CD4-positive, alpha-beta T cell treated with Interleukin-15 for 1 hour (primary cell): ENCODE measurements around the gene DIPK1B.
A peak's percentile ranks its signal among the peaks of the same experiment; 100 is the strongest.

ENCODE experiments used
- DNase-seq: peaks from one replicate; pipeline ENCODE4 v3.0.0-alpha.2; 2020

Gene DIPK1B

DNA sequence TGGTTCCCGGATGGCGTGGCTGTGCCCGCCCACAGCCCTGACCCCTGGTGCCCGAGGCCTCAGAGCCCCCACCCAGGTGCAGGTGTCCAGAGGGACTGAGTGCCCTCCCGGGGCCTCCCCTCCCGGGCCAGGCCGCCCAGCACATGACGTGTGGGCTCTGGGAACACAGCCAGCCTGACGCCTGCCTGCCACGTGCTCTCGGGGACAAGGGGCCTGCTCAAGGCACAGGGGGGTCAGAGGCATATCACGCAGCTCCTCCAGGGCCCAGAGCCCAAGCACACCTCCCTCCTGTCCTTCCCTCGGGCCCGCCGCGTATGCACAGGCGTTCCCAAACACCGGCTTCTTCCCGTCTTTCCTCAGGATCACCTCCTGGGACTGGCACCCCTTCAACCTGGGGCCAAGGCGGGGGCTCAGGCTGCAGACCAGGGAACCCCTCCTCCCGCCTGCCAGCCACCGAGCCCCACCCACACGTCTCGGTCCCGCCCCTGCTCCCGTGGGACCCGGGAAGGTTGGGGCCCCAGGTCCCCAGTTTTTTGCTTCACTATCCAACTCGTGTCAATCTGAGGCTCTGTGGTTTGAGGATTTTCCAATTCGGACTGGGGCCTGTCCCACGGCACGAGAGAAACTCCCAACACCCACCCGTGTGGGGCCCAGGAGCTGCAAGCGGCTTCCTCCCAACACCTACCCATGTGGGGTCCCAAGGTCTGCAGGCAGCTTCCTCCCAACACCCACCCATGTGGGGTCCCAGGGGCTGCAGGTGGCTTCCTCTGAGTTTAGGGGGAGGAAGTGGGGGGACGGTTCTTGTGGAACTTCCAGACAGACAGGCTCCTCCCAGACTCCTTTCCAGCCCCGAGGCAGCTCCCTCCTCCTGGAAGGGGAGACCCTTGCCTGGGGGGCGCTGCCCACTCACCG lies 28.9 kb downstream of the DIPK1B start:
- no peak for DNase-seq

DNA sequence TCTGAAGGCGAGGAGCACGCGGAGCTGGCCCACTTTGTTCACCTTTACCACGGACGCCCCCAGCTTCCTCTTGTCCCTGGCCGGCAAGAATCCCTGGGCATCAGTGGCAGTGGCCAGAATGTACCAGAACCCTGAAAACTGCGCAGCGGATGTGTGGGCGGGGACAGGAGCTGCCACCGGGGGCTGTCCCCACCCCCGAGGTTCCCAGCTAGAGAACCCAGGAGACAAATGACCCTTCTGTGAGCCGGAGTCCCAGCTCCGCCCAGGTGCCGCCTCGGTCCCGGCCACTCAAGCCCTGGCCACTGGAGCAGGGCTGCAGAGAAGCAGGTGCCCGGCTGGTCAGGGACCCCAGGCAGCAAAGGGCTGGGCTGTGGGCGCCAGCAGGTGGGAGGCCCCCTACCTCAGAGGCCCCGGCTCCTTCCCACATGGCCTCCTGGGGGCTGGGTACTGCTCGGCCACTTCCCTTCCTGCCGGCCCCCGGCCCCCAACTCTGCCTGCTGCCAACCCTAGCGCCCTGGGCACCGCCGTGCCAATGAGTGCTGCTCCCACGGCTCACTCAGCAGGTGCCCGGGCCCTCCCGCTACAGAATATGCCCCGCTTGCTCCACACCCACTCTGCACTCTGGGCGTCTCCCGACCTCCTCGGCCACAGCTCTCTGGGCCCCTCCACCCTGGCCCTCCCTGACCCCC lies 29.7 kb downstream of the DIPK1B start:
- peak; percentile 29 for DNase-seq

DNA sequence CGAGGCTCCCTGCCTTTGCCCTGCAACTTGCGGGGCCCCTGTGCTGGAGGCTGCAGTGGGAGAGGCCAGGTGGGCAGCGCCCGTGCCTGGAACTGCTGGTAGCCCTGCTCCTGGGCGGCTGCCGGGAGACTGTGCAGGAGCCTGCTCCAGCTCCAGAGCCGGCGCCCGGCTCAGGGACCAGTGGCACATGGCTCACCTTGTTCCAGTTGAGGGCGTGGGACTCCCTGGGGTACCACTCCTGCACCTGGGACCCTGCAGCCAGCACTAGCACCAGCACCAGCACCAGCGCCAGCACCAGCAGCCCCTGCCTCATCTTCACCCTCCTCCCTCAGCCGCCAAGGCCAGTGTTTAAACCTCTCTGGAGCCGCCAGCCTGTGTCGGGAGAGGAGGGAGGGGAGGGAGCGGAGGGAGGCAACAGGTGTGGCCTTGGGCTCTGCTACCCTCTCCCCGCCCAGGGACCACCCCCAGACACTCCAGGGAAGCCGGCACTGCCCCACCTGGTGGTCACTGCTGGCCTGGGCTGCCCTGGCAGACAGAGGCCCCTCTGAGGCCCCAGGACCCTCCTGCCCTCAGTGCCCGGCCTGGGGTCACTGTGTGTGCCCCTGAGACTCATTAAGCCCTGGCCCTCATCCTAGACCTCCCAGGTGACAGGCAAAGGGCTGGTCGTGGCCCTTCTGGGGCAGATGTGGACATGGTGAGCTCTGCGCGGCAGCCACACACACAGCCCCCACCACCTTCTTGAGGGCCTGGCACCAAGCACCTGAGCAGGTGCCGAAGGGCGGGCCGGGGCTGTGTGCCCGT lies 30.4 kb downstream of the DIPK1B start, which contains the start of gene LCN10:
LCN10 (minus strand) TSS at position 350 of the 801 bp plus-strand sequence; CDS start at position 313, 37 bp downstream.
- no peak for DNase-seq

DNA sequence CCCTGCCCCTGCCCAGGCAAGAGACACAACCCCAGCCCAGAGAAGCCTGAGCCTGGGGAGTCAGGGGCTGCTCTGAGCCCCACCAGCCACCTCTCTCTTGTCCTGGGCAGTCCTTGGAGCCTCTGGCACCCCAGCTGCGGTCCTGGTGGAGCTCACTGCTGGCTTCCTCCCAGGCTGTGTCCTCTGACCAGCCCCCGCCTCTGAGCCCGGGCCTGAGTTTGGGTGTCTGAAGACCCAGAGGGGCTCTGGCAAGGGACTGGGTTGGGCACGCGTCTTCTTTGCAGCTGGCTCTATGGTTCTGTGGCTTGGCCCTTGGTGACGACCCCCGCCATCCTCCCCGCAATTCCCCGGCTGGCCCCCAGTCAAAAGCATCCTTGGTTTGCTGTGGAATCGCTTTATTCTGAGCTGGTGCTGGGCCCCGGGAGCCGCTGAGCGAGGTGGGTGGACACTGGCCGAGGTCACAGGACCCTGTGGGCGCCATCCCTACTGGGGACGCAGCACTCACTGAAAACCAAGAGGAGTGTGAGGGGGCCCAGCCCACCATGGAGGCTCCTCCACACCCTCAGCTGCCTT lies 31.4 kb downstream of the DIPK1B start:
- no peak for DNase-seq

DNA sequence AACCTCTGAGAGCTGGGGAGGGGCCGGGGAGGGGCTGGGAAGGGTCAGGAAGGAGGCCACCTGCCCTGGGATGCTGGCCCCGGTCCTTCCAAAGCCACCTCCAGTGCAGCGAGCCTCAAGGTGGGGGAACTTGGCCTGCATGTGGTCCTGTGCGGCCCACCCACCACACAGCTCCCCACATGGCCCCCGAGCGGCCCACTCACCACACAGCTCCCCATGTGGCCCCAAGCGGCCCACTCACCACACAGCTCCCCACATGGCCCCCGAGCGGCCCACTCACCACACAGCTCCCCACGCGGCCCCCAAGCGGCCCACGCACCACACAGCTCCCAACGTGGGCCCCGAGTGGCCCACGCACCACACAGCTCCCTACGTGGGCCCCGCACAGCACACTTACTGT lies 32.4 kb downstream of the DIPK1B start:
- DNase-seq, result no peak

DNA sequence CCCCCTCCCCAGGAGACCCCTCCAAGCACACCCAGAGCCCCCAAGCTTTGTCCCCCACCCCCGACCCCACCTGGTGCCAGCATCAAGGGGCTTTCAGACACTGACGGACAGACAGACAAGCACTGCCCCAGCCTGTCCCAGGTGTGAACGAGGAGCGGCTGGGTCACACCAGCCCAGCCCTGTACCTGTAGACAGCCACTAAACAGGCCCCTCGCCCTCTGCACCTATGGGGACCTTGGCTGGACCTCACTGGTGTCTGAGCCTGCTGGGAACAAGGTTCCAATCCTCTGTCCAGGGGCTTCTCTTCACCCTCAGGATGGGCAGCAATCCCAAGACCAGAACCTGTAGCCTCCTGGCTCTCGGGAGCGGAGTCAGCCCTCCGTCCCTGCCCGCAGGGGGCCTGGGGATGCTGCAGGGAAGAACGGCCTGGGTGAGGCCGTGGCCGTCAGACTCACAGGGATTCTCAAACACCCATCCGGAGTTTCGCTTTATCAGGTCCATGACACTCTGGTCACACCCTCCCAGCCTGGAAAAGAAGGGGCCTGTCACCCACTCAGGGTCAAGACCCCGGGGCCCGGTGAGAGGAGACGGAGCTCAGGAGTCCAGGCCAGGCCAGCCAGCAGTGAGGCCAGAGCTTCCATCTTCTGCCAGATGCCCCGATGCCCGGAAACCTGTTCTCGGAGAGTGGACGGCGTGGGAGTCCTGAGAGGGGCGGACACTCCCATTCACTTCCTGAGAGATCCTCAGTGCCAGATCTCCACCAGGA lies 33.2 kb downstream of the DIPK1B start:
- DNase-seq, result no peak

DNA sequence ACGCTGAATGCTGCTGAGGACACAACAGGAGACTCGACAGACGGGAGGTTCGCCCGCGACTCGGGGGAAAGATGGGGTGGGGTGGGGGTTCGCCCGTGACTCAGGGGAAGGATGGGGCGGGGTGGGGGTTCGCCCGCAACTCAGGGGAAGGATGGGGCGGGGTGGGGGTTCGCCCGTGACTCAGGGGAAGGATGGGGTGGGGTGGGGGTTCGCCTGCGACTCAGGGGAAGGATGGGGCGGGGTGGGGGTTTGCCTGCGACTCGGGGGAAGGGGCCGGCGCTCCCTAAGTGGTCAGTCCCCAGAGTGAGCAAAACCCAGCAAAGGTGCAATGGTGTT lies 33.8 kb downstream of the DIPK1B start:
- no peak for DNase-seq

DNA sequence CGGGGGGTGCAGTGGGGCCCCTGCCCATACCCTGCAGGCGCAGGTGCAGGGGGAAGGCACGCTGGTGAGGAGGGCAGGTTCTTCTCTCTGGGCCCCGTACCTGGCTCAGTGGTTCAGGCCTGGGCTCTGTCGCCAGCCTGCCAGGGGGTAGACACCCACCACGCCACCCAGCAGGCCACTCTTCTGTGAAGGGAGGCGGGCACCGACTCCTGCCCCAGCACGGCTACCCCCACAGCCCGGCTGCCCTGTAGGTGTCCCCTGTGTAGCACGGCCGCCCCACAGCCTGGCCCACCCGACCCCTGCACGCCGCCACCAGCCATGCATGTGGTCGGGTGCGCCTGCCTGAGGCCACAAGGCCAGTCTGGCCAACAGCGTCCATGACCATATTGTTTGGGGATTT lies 34.2 kb downstream of the DIPK1B start:
- DNase-seq, result no peak

DNA sequence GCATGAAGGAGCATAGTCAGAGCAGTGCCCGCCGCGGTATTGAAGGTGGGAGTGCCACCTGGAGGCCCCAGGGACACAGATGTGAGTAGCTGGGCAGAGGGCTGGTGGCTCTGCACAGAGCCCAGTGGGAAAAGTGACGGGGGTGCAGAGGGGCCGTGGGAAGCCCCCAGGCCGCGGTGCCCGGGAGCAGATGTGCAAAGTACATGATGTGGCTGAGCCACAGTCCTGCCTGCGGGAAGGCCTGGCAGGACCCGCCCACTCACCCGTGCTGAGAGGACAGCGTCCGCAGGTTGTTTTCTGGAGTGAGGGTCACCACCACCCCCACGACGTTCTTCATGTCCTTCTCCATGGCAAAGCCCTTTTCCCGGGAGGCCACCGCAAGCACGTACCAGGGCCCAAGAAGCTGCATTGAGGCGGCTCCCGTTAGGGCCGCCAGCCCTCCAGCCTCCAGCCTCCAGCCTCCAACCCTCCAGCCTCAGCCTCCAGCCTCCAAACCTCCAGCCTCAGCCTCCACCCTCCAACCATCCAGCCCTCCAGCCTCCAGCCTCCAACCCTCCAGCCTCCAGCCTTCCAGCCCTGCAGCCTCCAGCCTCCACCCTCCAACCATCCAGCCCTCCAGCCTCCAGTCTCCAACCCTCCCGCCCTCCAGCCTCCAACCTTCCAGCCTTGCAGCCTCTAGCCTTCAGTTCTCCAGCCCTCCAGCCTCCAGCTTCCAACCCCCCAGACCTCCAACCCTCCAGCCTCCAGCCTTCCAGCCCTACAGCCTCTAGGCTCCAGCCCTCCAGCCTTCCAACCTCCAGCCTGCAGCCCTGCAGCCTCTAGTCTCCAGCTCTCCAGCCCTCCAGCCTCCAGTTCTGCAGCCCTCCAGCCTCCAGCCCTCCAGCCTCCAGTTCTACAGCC lies 35.0 kb downstream of the DIPK1B start:
- no peak for DNase-seq

DNA sequence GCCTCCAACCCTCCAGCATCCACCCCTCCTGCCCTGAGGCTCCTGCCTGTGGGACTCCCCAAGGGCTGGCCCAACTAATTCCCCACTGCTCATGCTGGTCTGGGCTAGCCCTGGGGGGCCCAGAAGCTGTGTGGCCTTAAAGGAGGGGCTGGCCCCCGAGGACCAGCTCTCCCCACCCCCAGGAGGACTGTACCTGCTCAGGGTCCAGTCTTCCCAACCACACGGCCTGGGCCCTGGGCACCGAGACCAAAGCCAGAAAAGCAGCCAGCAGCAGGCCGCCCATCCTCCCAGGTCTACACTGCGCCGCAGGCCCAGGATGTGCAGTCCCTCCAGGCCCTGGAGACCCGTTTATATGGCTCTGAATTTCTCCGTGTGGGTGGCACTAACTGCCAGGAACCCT lies 35.8 kb downstream of the DIPK1B start, which contains the start of gene LCN6:
LCN6 (minus strand) TSS at position 325 of the 400 bp plus-strand sequence; CDS start at position 283, 42 bp downstream.
- no peak for DNase-seq

DNA sequence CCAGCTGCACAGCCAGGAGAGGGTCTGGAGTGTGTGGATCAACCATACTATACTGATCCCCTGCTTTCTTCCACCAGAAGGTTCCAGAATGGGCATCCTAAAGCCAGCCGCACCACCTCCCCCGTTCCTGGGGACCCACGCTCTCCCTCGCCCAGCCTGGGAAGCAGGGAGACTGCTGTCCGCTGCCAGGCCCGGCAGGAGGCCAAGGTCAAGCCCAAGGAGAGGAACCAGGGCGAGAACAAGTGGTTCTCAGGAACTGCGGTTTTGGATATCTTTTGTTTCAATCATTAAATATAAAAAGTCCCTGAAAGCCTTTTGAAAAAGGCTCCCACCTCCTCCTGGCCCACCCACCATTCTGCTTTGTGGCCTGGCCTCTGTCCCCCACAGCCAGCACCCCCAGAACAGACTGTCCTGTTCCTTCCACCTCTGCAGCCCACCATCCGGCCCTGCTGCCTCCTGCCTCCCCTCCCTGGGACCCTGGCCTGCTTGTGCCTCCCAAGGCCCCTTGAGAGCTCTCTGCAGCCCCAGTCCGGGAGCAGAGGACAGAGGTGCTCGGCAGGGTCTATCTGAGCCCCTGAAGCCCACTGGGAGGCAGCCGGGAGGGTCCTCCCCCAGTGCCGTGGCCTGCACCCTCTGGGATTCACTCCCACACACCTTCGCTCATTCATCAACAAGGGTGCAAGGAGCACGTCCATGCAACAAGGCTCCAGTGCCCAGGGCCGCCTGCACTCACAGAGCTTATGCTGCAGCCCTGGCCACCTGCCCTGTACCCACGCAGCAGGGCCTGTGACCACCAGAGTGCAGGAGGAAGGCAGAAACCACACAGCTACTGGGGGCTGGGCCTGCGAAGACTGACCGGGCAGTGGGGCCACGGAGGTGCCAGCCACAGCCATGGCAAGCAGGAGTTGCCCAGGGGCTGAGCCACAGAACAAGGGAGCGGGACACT lies 36.6 kb downstream of the DIPK1B start:
- no peak for DNase-seq

DNA sequence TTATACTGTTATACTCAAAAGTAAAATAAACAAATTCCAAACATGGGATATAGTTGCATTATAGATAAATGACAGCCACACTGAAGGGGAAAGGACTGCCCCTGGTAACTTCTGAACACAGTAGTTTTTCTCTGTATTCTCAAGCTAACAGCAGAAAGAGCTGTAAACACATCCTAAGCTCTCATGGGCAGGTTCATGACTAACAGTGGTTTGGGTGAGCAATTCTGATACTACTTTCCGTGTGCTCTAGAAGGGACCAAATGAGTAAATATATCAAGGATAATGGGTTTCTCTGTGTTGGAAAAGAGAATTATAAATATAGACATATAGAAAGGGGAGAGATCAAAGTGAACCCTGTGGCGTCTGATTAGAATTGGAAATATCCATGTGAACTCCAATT lies 38.2 kb downstream of the DIPK1B start:
- DNase-seq, result no peak

DNA sequence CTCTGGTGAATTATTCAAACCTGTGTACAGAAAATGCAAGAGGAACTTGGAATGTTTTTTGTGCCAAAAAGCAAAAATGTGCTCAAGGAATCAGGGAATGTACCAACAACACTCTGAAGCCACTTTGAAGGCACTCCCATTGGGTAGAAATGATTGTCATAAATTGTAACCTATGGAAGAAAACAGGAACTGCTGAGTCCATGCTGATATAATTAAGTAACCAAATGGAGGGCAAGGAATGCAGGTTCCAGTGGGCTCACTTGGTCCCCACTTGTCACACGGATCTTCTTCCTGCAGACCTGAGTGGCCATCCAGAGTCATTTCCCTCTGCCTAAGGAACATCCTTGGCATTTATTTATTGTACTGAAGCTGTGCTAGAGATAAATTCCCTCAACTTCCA lies 38.9 kb downstream of the DIPK1B start:
- DNase-seq, result no peak

DNA sequence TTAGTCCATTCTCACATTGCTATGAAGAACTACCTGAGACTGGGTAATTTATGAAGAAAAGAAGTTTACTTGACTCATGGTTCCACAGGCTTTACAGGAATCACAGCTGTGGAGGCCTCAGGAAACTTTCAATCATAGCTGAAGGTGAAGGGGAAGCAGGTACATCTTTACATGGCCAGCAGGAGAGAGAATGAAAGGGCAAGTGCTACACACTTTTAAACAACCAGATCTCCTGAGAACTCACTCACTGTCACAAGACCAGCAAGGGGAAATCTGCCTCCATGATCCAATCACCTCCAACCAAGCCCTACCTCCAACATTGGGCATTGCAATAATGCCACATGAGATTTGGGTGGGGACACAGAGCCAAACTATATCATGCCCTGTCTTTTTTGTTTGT lies 39.4 kb downstream of the DIPK1B start:
- DNase-seq, result no peak

DNA sequence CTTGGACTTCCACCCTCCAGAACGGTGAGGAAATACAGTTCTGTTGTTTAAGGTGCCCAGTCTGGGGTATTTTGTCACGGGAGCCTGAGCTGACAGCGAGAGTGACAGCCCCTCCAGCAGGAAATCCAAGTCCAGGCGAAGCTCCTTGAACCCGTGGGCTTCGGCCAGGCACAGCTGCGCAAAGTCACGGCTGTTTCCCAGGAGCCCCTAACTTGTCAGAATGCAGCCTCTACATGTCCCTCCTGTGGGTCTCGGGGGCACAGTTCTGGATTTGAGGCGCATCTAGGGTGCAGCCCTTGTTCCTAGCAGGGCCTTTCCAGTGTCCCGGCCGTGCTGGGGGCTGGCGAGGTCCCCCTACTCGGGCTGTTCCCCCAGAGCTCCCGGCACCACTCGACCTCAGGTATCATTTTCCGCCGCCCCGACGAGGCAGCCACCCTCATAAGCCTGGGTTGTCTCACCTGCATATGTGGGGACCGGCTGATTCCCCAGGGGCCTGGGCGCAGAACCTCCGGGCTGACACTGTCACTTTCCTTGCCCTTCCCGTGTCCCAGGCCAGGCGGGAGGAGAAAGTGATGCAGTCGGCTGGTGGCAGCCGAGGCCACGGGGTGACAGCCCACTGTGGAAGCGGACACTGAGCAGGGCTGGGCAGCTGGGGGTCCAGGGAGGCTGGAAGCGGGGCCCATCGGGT lies 41.1 kb downstream of the DIPK1B start:
- DNase-seq, result no peak

DNA sequence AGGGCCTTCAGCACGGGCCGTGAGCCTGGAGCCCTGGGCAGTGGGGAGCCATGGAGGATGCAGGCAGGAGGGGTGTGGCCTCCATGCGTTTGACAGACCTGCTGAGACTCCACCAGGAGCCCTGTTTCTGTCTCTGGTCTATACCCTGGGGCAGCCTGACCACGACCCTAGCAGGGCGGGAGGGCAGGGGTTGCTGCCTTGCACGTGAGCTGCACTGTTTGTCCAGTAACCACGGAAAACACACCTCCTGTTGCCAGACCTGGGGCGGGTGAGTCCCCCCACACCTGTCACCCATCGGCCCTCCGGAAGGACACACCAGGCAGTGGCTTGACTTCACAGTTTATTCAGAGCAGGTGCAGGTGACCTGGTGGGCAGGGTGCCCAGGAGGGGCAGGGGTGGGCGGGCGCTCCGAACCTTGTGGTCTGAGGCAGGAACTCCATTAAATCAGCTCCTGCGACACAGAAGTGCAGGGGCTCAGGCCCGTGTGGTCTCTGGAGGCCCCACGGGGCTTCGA lies 41.7 kb downstream of the DIPK1B start:
- DNase-seq, result peak; percentile 40

DNA sequence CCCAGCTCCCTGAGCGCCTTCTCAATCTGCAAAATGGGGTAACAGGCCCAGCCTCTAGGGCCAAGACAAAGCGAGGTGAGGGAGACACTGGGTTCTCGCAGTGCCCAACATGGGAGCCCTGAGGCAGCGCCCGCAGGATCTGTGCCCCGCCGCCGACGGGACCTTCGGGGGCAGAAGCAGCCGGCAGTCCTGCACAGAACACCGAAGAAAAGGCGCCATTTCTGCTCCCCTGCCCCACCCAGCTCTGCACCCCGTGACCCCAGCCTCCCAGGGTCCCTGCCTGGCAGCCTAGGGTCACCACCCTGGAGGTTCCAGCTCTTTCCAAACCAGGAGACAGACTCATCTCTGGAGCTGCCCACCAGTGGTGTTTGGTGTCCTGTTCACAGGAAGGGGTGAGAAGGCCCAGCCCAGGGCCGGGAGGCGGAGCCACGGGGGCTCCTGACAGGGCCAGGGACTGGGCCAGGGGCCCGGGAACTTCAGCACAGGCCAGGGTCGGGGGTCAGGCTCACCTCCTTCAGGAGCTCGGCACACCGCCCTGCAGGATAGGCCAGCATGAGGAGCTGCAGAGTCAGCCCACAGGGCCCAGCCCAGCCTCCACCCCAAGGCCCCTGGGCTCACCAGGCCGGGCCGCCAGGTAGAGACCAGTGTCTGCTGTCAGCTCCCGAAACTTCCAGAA lies 42.4 kb downstream of the DIPK1B start:
- DNase-seq, result no peak
